K562 (cell line): ENCODE results near the gene SCAANT1. TPM values are rescaled to one million over a fixed set of nuclear protein-coding genes. Genes with fewer than 3 reads are reported as not detected.

ENCODE experiments used
- ATAC-seq: fragments of 200-7000 bp; cut with Tn5 transposase; 3 replicates; pipeline ENCODE4 v1.9.1; 2020; ENCODE audit warnings: moderate library complexity
- BruUV-seq: library from RNA; stranded (reverse); fragments of 400-500 nt; replicated peaks from 2 replicates; lab custom pipeline; 2021; lab: Mats Ljungman, UMichigan
- CTCF ChIA-PET: fragments of 300-600 bp; formaldehyde crosslinking; extraction: SDS; loops from one replicate; lab custom pipeline; 2021; ENCODE audit warnings: low intra/inter-chr PET ratio; lab: Yijun Ruan, JAX
- POLR2A ChIA-PET: fragments of 300-600, 350-650 bp; sonication (Branson Sonifier 250); formaldehyde crosslinking; extraction: SDS; loops from one replicate; lab custom pipeline; 2021; ENCODE audit warnings: antibody characterized with exemption, inconsistent platforms; lab: Yijun Ruan, JAX
- DNase-seq, 4 experiments: peaks; one replicate each; pipeline versions ENCODE4 v3.0.0 to v3.0.0-alpha.2; 2011 to 2018; ENCODE audit warnings: low spot score in 3 of 4, mixed read lengths in 3 of 4; ENCODE audit errors: extremely low read depth in 1 of 4
- FAIRE-seq: peaks from 2 replicates; lab custom pipeline; 2011; peaks lifted over from hg19 to GRCh38; lab: Jason Lieb, UNC
- H2AFZ ChIP-seq: 2 replicates; pipeline ENCODE4 v1.6.0; 2011; ENCODE audit warnings: low read depth, low read length, control low read depth, inconsistent platforms
- H3K27ac ChIP-seq: fragments of 200-600 bp; 3 replicates; pipeline ENCODE4 v1.8.0; 2011; ENCODE audit warnings: low read depth, mild to moderate bottlenecking, control low read depth, inconsistent platforms, low read length, moderate library complexity, mixed read lengths; ENCODE audit errors: extremely low read depth
- H3K27me3 ChIP-seq, 2 experiments: fragments of 300-600 bp in 1 of 2; 2 replicates in 1 of 2; 3 replicates in 1 of 2; pipeline versions ENCODE4 v1.6.0 to v1.8.0; 2011; ENCODE audit warnings: inconsistent platforms in 2 of 2, low read length in 2 of 2, mild to moderate bottlenecking in 1 of 2, mixed read lengths in 1 of 2, moderate library complexity in 1 of 2; ENCODE audit not compliant: control insufficient read depth in 2 of 2, insufficient read depth in 2 of 2
- H3K36me3 ChIP-seq: fragments of 300-600 bp; 3 replicates; pipeline ENCODE4 v1.8.0; 2011; ENCODE audit warnings: mild to moderate bottlenecking, low read length, inconsistent platforms; ENCODE audit not compliant: control insufficient read depth, insufficient read depth
- H3K4me1 ChIP-seq, 2 experiments: fragments of 200-600 bp in 1 of 2; replicated peaks in 1 of 2; 2 replicates in 1 of 2; 3 replicates in 1 of 2; pipeline versions ENCODE4 v1.5.1 to v1.8.0; 2011; ENCODE audit warnings: inconsistent platforms in 2 of 2, low read length in 2 of 2, mild to moderate bottlenecking in 1 of 2, mixed read lengths in 1 of 2, moderate library complexity in 1 of 2; ENCODE audit not compliant: control insufficient read depth in 2 of 2, insufficient read depth in 2 of 2
- H3K4me2 ChIP-seq: 2 replicates; pipeline ENCODE4 v1.6.1; 2011; ENCODE audit warnings: low read length, control low read depth, inconsistent platforms, mixed read lengths; ENCODE audit not compliant: insufficient read depth
- H3K4me3 ChIP-seq: fragments of 200-600 bp; sonication (generic), shearing (Covaris generic); 2 replicates; pipeline ENCODE4 v1.5.1; 2016; ENCODE audit warnings: control low read depth, inconsistent platforms
- H3K79me2 ChIP-seq: fragments of 200-600 bp; 3 replicates; pipeline ENCODE4 v1.8.0; 2011; ENCODE audit warnings: low read length, inconsistent platforms; ENCODE audit not compliant: control insufficient read depth, insufficient read depth
- H3K9ac ChIP-seq, 2 experiments: 2 replicates each; pipeline versions ENCODE4 v1.6.0 to v1.6.1; 2011; ENCODE audit warnings: low read depth in 2 of 2, low read length in 2 of 2, control low read depth in 1 of 2, inconsistent platforms in 1 of 2, mild to moderate bottlenecking in 1 of 2, mixed read lengths in 1 of 2; ENCODE audit not compliant: insufficient read depth in 1 of 2
- H3K9me1 ChIP-seq: one replicate; pipeline ENCODE4 v1.6.0; 2011; ENCODE audit warnings: inconsistent platforms, mild to moderate bottlenecking, low read length, moderate library complexity; ENCODE audit not compliant: control insufficient read depth, insufficient read depth
- H3K9me3 ChIP-seq: replicated peaks from 2 replicates; pipeline ENCODE4 v1.5.1; 2011; ENCODE audit warnings: low read depth, low read length, inconsistent platforms; ENCODE audit not compliant: control insufficient read depth, insufficient read depth
- H4K20me1 ChIP-seq: replicated peaks from 2 replicates; pipeline ENCODE4 v1.6.1; 2011; ENCODE audit warnings: low read length, inconsistent platforms, mixed read lengths; ENCODE audit not compliant: control insufficient read depth, insufficient read depth
- DPF2 ChIP-seq: fragments of 450-650 bp; IDR thresholded peaks from 2 replicates; pipeline ENCODE4 v1.6.1; 2016
- HIVEP1 ChIP-seq: fragments of 250-450 bp; sonication (Bioruptor Pico); IDR thresholded peaks from 2 replicates; pipeline ENCODE4 v1.4.0; 2020; ENCODE audit warnings: mild to moderate bottlenecking
- HOXB6 ChIP-seq: fragments of 250-450 bp; sonication (Bioruptor Pico); IDR thresholded peaks from 2 replicates; pipeline ENCODE4 v1.5.1; 2022; ENCODE audit warnings: mild to moderate bottlenecking, borderline replicate concordance
- MAFK ChIP-seq: IDR thresholded peaks from 2 replicates; pipeline ENCODE4 v1.6.1; 2011; ENCODE audit warnings: low read length, improper control_type of control experiment
- PKNOX1 ChIP-seq: fragments of 450-650 bp; IDR thresholded peaks from 2 replicates; pipeline ENCODE4 v1.6.1; 2016
- PRMT5 ChIP-seq: sonication (generic); formaldehyde crosslinking; IDR thresholded peaks from 2 replicates; pipeline ENCODE4 v1.5.0; 2020; ENCODE audit warnings: missing genetic modification reagents
- RBM15 ChIP-seq: fragments of 200-400 bp; formaldehyde crosslinking; IDR thresholded peaks from 2 replicates; pipeline ENCODE4 v1.6.1; 2018; ENCODE audit warnings: mild to moderate bottlenecking, low read length, moderate library complexity; ENCODE audit not compliant: insufficient read depth
- SOX6 ChIP-seq: fragments of 450-650 bp; IDR thresholded peaks from 2 replicates; pipeline ENCODE4 v1.6.1; 2014; ENCODE audit warnings: mild to moderate bottlenecking
- TRIM24 ChIP-seq, 2 experiments: fragments of 450-650 bp; IDR thresholded peaks; 2 replicates each; pipeline ENCODE4 v1.6.1; 2016
- TSHZ1 ChIP-seq: fragments of 250-450 bp; sonication (Bioruptor Pico); IDR thresholded peaks from 2 replicates; pipeline ENCODE4 v1.4.0; 2020; ENCODE audit warnings: mild to moderate bottlenecking, moderate library complexity
- YY1 ChIP-seq, 3 experiments: IDR thresholded peaks; 2 replicates each; pipeline ENCODE4 v1.6.1; 2011; ENCODE audit warnings: low read length in 2 of 3, mild to moderate bottlenecking in 2 of 3, moderate library complexity in 2 of 3, borderline replicate concordance in 1 of 3, control low read depth in 1 of 3, low read depth in 1 of 3; ENCODE audit not compliant: insufficient read depth in 3 of 3, insufficient replicate concordance in 2 of 3, control insufficient read depth in 1 of 3, insufficient read length in 1 of 3; ENCODE audit errors: extremely low read depth in 1 of 3
- ZNF184 ChIP-seq: sonication (generic); formaldehyde crosslinking; IDR thresholded peaks from 2 replicates; pipeline ENCODE4 v1.5.0; 2020; ENCODE audit warnings: missing genetic modification reagents
- ZNF408 ChIP-seq: fragments of 250-450 bp; sonication (Bioruptor Pico); IDR thresholded peaks from 2 replicates; pipeline ENCODE4 v1.4.0; 2020; ENCODE audit warnings: low read depth, mild to moderate bottlenecking, moderate library complexity
- in situ Hi-C: fragments of 300-500 bp; cut with MboI; formaldehyde crosslinking; loops from 4 replicates; pipeline ENCODE4 v1.15.0; 2018; ENCODE audit warnings: inconsistent platforms, mixed read lengths
- intact Hi-C: fragments of 100-400 bp; cut with micrococcal nuclease; formaldehyde crosslinking; loops from 2 replicates; pipeline ENCODE4 v1.14.2; 2022
- polyA plus RNA-seq, 8 experiments: library from polyadenylated mRNA; depleted of rRNA in 4 of 8; stranded (reverse) in 5 of 8; unstranded in 3 of 8; fragments of >200 nt; fragmentation: Nextera tagmentation in 2 of 8; fragmentation: Illumina TruSeq in 1 of 8; extraction: Ambion mirVana in 2 of 8; extraction: Trizol in 1 of 8; gene quantifications; 2 replicates each; pipeline versions ENCODE4 v1.2.1 to v1.2.3, GENCODE V29; 2011 to 2014; ENCODE audit warnings: inconsistent platforms in 1 of 8, missing spikeins in 1 of 8
- total RNA-seq, 7 experiments: library from RNA; depleted of rRNA in 6 of 7; stranded (reverse); fragments of >200 nt in 6 of 7; fragmentation: Illumina TruSeq in 2 of 7; extraction: Trizol in 2 of 7; gene quantifications; 2 replicates each; pipeline versions ENCODE4 v1.2.1 to v1.2.3, GENCODE V29; 2011 to 2021; ENCODE audit warnings: low replicate concordance in 1 of 7

The SCAANT1 gene
- total and polyA plus RNA-seq, 9 of the 15 experiments (the other 6 are each of a cell fraction or from before 2014, with no cell fraction given): not detected

GRCh38 chr3:63942528-63942927, 30.3 kb upstream of the SCAANT1 start:
- ChIA-PET POLR2A (no interaction called here), CTCF (no interaction called here)
- intact Hi-C loops (no loop called here), in situ Hi-C loops (no loop called here)
- H3K27me3 ChIP-seq: no peaks in the 10 kb centered on the region
- H3K4me2 ChIP-seq: no peak overlapping the region
- H3K4me1 ChIP-seq: peaks cover 0 to 11% of the 10 kb centered on the region in 2 experiments; a peak in 3 of 5 replicates
- peaks cover 30% of the 10 kb centered on the region for H3K79me2 ChIP-seq
- H3K9me1 ChIP-seq: no peaks in the 10 kb centered on the region
- H3K36me3 ChIP-seq: peaks cover 11% of the 10 kb centered on the region; the same call in 1 of the 3 replicates
- no peak for FAIRE-seq
- no peak overlapping the region for H3K4me3 ChIP-seq
- BruUV-seq: no TSS peak
- H3K9me3 ChIP-seq: no peaks in the 10 kb centered on the region
- TF ChIP-seq RBM15: no peak
- no peak for TF ChIP-seq TSHZ1 (CRISPR knock-in tag)
- no peak for TF ChIP-seq HIVEP1 (CRISPR knock-in tag)
- no peak for TF ChIP-seq PKNOX1
- TF ChIP-seq SOX6: no peak
- no peak for TF ChIP-seq ZNF408 (CRISPR knock-in tag)
- no peak for TF ChIP-seq HOXB6 (CRISPR knock-in tag)
- TF ChIP-seq TRIM24 (IDR thresholded peaks at IDR 0.05): no peak
- no peak for TF ChIP-seq YY1 (IDR thresholded peaks at IDR 0.05; ENCODE audit: borderline replicate concordance in 1 of 3, control insufficient read depth in 1 of 3, extremely low read depth in 1 of 3, insufficient read depth in 3 of 3, insufficient read length in 1 of 3, insufficient replicate concordance in 2 of 3, low read depth in 1 of 3, low read length in 2 of 3)
- no peak for TF ChIP-seq PRMT5 (CRISPR knock-in tag)
- TF ChIP-seq ZNF184 (CRISPR knock-in tag): no peak
- no peak for TF ChIP-seq DPF2
- TF ChIP-seq MAFK: no peak
- H3K9ac ChIP-seq: no peak overlapping the region
- ATAC-seq: no peak
- no peak overlapping the region for H3K27ac ChIP-seq
- H2AFZ ChIP-seq: no peak overlapping the region
- H4K20me1 ChIP-seq: 0 out of 2 replicates have a peak, but pooled peaks cover 6% of the 10 kb centered on the region
- DNase-seq: no peak
